Mucosa of gallbladder (tissue), 1 donor: Measurements from ENCODE around the gene STAMBP. TPM values are rescaled to one million over a fixed set of nuclear protein-coding genes. Genes with fewer than 3 reads are reported as not detected.
A peak's percentile ranks its signal among the peaks of the same experiment; 100 is the strongest.
"Not testable (repeated sequence)": the region's sequence is repeated elsewhere in the genome, so short reads cannot be mapped to it uniquely, and the experiment has no call there.

Experiments used
- DNase-seq: peaks from one replicate; pipeline ENCODE4 v3.0.0-alpha.2; 2020; ENCODE audit warnings: low spot score
- total RNA-seq: library from RNA; stranded (reverse); gene quantifications from one replicate; pipeline ENCODE4 v1.2.1, GENCODE V29; 2021
- donor health status: DM: no; HTN: no; CAD: no.

STAMBP gene
- total RNA-seq, 1 donor from 2014 or later, result 49.0 TPM

- not testable (repeated sequence) for DNase-seq
Observed at GRCh38 chr2:73887596-73888353, 59.0 kb downstream of the STAMBP start.

GRCh38 chr2:73888388-73888787, 59.6 kb downstream of the STAMBP start:
- DNase-seq, result no peak

- DNase-seq, result no peak
Observed at GRCh38 chr2:73889206-73889605, 60.4 kb downstream of the STAMBP start.

GRCh38 chr2:73890301-73891092, 61.7 kb downstream of the STAMBP start:
- no peak for DNase-seq

GRCh38 chr2:73891276-73891901, 62.6 kb downstream of the STAMBP start:
- DNase-seq, result no peak

- peak; percentile 55 for DNase-seq
Observed at GRCh38 chr2:73892631-73893329, 64.0 kb downstream of the STAMBP start, which contains the start of gene ACTG2. Gene ACTG2 (plus strand): TSS chr2:73893008. CDS start chr2:73901312, 8,304 bp downstream.

DNA sequence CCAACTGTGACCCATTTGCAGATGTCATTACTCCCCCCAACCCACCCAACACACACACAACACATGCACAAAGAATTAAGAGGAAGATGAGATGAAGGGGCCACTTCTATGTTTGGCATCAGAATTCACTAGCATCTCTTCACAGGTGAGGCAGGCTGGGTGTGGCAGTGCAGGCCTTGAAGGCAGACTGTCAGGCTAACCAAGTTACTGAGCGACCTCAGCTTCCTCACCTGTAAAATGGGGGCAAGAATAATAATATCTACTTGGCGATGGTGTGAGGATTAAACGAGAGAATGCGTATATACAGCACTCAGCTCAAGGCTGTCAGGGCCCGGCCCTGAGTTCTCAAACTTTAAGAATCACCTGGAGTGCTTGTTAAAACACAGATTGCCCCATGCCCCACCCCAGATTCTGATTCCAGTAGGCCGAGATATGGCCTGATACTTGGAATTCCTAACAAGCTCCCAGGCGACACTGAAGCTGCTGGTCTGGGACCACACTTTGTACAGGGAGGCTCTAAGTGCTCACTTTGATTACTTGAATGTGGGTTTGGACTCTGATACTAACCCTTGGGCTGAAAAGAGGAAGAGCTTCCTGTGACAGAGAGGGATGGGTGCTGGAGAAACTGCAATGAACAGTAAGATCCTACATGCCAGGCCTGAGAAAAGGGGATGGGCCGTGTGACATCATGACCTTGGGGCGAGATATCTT, 65.2 kb downstream of the STAMBP start:
- no peak for DNase-seq

GRCh38 chr2:73894475-73894850, 65.7 kb downstream of the STAMBP start:
- no peak for DNase-seq

- no peak for DNase-seq
Observed at GRCh38 chr2:73894877-73895276, 66.1 kb downstream of the STAMBP start.

DNA sequence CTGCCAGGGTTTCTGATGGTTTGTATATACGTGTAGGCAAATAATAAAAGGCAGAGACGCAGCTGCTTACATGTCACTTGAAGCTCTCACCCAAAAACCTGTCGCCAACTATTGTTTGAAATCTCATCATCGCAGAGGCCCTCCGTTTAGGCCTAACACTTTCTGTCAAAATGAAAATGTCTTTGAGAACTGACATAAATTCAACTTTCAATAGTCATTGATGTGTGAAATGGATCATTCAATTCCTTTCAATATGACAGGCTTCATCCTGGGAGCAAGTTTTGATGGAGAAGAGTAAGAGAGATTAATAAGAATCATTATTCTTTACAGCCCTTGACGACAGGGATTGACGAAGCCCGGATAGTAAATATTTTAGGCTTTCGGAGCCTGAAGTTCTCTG, 66.7 kb downstream of the STAMBP start:
- DNase-seq, result no peak

DNA sequence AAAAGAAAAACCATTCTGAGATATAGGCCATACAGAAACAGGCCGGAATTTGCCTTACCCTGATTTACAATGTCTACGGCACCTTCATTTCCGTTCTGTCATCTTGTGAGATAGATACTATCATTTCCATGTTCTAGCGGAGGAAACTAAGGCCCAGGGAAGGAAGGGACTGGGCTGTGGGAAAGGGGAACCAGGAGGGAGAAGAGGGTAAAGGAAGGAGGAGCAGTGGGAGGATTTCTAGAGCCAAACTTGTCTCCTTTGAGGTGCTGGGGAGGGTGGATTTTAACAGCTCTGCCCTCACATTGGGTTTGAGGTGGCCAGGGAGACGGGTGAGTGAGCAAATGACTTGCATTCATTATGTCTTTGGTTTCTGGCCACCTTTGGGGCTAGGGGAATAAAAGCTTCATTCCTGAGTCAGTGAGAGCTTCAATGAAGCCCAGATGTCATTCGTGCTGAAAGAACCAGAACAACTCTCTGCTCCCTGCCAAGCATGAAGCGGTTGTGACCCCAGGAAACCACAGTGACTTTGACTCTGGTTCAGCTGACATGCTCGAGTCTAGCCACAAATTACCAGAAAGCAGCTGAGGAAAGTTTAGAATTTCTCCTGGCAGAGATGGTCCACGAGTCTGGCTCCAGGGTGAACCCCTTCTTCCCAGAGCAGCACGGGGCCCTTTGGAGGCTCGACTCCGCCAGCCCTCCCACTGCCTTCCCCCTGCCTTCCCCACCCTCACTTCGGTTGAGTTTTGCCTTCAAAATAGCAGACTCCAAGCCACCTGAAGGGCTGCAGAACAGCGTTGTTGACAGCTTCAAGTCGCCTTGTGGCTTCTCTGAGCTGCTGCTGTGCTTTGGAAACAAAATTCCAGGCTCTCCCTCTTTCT, 67.8 kb downstream of the STAMBP start:
- DNase-seq, result peak; percentile 43

DNA sequence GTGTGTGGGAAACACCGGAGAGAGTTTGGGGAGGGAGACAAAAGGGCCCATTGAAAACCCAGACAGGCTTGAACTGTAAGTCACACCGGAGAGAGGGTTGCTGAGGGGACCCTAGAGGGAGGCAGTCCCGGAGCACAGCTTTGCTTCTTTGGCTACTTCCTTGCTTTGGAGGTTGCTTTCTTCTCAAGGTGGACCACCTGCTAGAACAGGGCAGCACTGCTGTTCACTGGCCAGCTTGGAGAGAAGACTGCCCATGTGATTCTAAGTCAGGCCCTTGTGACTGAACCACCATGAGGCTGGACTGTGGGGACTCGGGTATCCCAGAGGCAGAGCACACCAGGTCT, 68.5 kb downstream of the STAMBP start:
- no peak for DNase-seq

- no peak for DNase-seq
Observed at GRCh38 chr2:73897934-73898333, 69.2 kb downstream of the STAMBP start.

DNA sequence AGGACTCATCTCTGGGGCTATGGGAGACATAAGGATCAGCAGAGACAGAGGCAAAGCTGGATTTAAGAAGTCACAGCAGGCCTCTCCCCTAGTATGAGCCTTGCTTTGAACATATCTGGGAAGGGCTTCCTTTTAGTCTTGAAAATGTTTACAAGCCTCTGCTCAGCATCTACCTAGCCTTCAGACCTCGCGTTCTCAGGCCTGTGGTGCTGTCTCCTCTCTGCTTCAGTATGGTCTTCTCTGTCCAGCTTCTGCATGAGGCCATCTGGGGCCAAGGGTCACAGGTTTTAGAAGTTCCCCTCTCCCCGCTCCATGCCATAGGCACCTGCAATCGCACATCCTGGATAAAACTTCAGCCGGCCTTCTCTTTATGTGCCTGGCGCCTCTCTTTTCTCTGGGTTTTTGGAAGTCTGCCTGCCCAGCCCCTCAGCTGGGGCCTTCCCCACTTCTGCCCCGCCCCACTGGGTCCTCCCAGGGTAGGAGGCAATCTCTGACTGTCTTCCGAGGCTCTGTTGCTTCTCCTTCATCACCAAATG, 71.1 kb downstream of the STAMBP start:
- DNase-seq, result no peak

DNA sequence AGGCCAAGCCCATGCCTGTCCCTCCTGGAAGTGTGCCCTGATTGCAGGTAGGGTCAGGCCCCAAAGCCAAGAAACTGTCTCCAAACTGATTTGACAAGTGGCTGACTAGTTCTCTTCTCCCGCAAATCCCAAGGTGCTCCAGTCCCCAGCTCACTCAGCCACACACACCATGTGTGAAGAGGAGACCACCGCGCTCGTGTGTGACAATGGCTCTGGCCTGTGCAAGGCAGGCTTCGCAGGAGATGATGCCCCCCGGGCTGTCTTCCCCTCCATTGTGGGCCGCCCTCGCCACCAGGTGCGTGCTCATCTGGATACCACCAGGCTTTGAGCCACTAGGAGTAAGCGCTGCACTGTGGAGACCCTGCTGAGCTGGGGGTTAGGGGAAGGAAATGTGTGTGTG, 72.4 kb downstream of the STAMBP start:
- no peak for DNase-seq

DNA sequence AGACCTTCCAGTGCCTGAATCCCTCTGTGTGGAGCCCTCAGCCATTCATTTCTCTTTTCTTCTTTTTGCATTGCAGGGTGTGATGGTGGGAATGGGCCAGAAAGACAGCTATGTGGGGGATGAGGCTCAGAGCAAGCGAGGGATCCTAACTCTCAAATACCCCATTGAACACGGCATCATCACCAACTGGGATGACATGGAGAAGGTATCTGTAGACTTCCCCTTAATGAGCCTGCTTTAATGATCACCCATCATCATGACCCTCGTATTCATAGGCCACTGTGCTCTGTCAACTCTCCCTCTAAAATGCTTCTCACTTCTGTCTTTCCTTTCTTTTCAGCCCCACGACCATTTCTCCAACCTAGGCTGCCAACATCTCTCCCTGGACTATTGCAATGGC, 73.5 kb downstream of the STAMBP start:
- DNase-seq, result no peak

GRCh38 chr2:73903313-73903712, 74.6 kb downstream of the STAMBP start:
- no peak for DNase-seq

GRCh38 chr2:73903949-73904613, 75.3 kb downstream of the STAMBP start:
- DNase-seq, result not testable (repeated sequence)

GRCh38 chr2:73904952-73905351, 76.2 kb downstream of the STAMBP start:
- no peak for DNase-seq
